Gastrocnemius medialis (tissue), 4 donors: ENCODE measurements around the gene CACNA1D. TPM values are rescaled to one million over a fixed set of nuclear protein-coding genes. Genes with fewer than 3 reads are reported as not detected.

Source experiments
- ATAC-seq, 2 donors: fragments of 150-250 bp; one replicate each; pipeline ENCODE4 v1.9.1; 2016
- DNase-seq, 2 donors: peaks; one replicate each; pipeline ENCODE4 v3.0.0-alpha.2; 2019
- H3K27ac ChIP-seq, 4 donors: fragments of 200-600 bp; sonication (generic); 1 replicate in 1 of 4; 2 replicates in 3 of 4; pipeline ENCODE4 v1.5.1; 2016 to 2018; ENCODE audit warnings: mild to moderate bottlenecking in 2 of 4, moderate library complexity in 1 of 4
- H3K27me3 ChIP-seq, 3 donors: fragments of 200-600 bp; sonication (generic) in 2 of 3; 1 replicate in 1 of 3; 2 replicates in 2 of 3; pipeline versions ENCODE4 v1.5.1 to v1.6.0; 2016 to 2019; ENCODE audit warnings: mild to moderate bottlenecking in 1 of 3, moderate library complexity in 1 of 3
- H3K36me3 ChIP-seq, 2 donors: fragments of 200-600 bp; sonication (generic) in 1 of 2; one replicate each; pipeline ENCODE4 v1.5.1; 2017 to 2018
- H3K4me1 ChIP-seq, 2 donors: fragments of 200-600 bp; sonication (generic) in 1 of 2; one replicate each; pipeline ENCODE4 v1.5.1; 2016 to 2017; ENCODE audit warnings: mild to moderate bottlenecking in 2 of 2
- H3K4me3 ChIP-seq, 4 donors: fragments of 200-600 bp; sonication (generic) in 3 of 4; 1 replicate in 1 of 4; 2 replicates in 3 of 4; pipeline ENCODE4 v1.5.1; 2016 to 2019; ENCODE audit warnings: mild to moderate bottlenecking in 2 of 4
- H3K9me3 ChIP-seq, 3 donors: fragments of 200-600 bp; sonication (generic) in 2 of 3; 1 replicate in 1 of 3; 2 replicates in 2 of 3; pipeline ENCODE4 v1.5.1; 2016 to 2019
- POLR2A ChIP-seq, 2 donors: fragments of 450-650 bp; IDR thresholded peaks; one replicate each; pipeline ENCODE4 v1.6.1; 2017; ENCODE audit warnings: antibody characterized with exemption in 2 of 2, mild to moderate bottlenecking in 2 of 2, moderate library complexity in 2 of 2
- in situ Hi-C, 4 donors: fragments of 200-750 bp; cut with MboI; loops; one replicate each; pipeline versions ENCODE4 v1.15.0 to v1.8.0; 2017; ENCODE audit warnings: low sequenced_read_pairs in 4 of 4
- intact Hi-C: fragments of 100-400 bp; cut with DNase I; formaldehyde crosslinking; loops from one replicate; pipeline ENCODE4 v1.15.1; 2023; ENCODE audit warnings: low total_unique reads
- total RNA-seq, 4 donors: library from RNA; depleted of rRNA; stranded (reverse); fragments of >200 nt; gene quantifications; one replicate each; pipeline versions ENCODE4 v1.1.0 to v1.2.3, GENCODE V29; 2016
- TF ChIP-seq, protein P1 (sequence below), 5 experiments: fragments of 450-650 bp in 3 of 5; fragments of 200-600 bp in 2 of 5; sonication (generic) in 2 of 5; IDR thresholded peaks in 4 of 5; conservative IDR thresholded peaks in 1 of 5; 1 replicate in 4 of 5; 2 replicates in 1 of 5; pipeline ENCODE4 v1.5.1; 2016 to 2019; ENCODE audit warnings: antibody characterized with exemption in 5 of 5, mild to moderate bottlenecking in 3 of 5, moderate library complexity in 3 of 5

Gene CACNA1D
- total RNA-seq, 4 donors from 2014 or later = 0.18 to 0.34 TPM; not detected in 2

DNA sequence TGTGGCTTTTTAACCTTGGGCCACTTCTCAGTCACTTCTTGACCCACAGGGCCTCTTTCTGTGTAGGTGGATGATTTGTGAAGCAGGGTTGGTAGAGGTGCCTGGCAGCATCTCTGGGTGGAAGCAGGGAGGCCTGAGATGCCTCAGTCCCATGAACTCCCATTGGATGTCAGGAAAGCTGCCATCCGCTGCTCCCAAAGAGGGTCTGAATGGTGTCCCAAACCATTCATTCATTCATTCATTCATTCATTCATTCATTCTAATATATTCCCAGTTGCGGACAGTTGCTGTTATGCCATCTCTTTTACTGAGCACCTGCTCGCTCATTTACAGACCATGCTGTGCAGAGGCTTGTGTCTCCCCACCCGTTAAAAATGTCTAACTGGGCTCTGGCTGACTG, 253.1 kb downstream of the CACNA1D start:
- Histone ChIP-seq H3K4me3 (no peak overlapping the region), H3K27me3 (no peaks in the 10 kb centered on the region), H3K9me3 (no peaks in the 10 kb centered on the region), H3K4me1 (no peaks in the 10 kb centered on the region), H3K36me3 (no peaks in the 10 kb centered on the region), H3K27ac (no peak overlapping the region)
- no peak for TF ChIP-seq POLR2A (IDR thresholded peaks at IDR 0.05)
- TF ChIP-seq, protein P1, sequence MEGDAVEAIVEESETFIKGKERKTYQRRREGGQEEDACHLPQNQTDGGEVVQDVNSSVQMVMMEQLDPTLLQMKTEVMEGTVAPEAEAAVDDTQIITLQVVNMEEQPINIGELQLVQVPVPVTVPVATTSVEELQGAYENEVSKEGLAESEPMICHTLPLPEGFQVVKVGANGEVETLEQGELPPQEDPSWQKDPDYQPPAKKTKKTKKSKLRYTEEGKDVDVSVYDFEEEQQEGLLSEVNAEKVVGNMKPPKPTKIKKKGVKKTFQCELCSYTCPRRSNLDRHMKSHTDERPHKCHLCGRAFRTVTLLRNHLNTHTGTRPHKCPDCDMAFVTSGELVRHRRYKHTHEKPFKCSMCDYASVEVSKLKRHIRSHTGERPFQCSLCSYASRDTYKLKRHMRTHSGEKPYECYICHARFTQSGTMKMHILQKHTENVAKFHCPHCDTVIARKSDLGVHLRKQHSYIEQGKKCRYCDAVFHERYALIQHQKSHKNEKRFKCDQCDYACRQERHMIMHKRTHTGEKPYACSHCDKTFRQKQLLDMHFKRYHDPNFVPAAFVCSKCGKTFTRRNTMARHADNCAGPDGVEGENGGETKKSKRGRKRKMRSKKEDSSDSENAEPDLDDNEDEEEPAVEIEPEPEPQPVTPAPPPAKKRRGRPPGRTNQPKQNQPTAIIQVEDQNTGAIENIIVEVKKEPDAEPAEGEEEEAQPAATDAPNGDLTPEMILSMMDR (IDR thresholded peaks at IDR 0.05 in 4 of 5, conservative IDR thresholded peaks at IDR 0.05 in 1 of 5) = no peak
- ATAC-seq (no peak), DNase-seq (no peak)
- in situ Hi-C loops = no loop called here
- intact Hi-C loops = no loop called here

DNA sequence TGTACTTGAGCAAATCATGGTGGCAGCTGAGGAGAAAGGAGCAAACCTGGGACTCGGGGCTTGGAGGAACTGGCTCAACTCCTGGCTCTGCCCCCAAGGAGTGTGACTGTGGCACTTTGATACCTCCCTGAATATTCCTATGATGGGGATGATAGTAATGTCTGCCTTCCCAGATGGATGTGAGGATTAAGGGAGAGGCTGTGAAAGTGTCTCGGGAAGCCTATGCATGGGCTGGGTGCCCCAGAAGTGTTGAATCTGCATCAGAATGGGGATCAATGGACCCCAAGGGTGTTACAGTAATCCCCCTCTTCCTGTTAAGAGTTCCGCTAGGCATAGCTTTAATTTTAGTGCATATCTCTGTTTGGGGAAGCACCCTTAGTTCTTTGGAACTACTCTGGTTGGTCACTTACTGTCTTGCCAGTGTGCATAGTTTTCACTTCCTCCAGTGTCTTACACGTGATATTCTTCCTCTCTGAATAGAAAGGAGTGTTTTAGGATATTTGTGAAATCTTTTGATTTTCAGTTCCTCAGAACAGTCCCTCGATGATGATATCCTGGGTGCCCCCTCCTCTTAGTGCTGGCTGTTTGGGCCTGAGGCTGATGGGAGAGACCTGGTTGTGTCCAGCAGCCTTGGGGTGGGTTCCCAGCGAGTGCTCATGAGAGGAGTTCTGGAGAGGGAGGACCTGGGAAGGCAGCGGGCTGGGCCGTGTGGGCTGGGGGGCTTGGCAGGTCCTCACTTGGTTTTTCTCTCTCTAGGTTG, 254.3 kb downstream of the CACNA1D start:
- TF ChIP-seq, protein P1 (IDR thresholded peaks at IDR 0.05 in 4 of 5, conservative IDR thresholded peaks at IDR 0.05 in 1 of 5) = no peak
- no peak for TF ChIP-seq POLR2A (IDR thresholded peaks at IDR 0.05)
- Histone ChIP-seq H3K36me3 (no peaks in the 10 kb centered on the region), H3K9me3 (no peaks in the 10 kb centered on the region), H3K4me1 (no peaks in the 10 kb centered on the region), H3K27me3 (no peaks in the 10 kb centered on the region), H3K4me3 (no peak overlapping the region), H3K27ac (no peak overlapping the region)
- intact Hi-C loops = no loop called here
- ATAC-seq (no peak), DNase-seq (no peak)
- in situ Hi-C loops = no loop called here

DNA sequence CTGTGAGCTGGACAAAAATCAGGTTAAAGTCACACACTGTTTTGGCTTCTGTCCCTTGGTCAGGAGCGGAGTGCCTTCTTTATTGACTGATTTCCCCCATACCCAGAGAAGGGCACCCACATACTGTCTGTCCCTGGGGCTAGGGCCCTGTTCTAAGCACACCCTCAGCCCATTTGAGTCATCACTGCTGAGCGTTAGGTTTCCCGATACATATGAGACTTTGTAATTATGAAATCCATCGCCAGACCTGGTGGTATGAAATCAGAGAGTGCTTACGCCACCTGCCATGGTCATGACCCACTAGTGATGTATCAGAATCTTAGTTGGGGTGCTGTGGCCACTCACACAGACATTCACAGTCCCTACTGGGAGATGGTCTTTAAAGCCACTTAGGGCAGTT, 255.0 kb downstream of the CACNA1D start:
- intact Hi-C loops (no loop called here), in situ Hi-C loops (no loop called here)
- Histone ChIP-seq H3K27me3 (no peaks in the 10 kb centered on the region), H3K4me1 (no peaks in the 10 kb centered on the region), H3K4me3 (no peak overlapping the region), H3K27ac (no peak overlapping the region), H3K36me3 (no peaks in the 10 kb centered on the region), H3K9me3 (no peaks in the 10 kb centered on the region)
- ATAC-seq = no peak
- TF ChIP-seq POLR2A (IDR thresholded peaks at IDR 0.05) = no peak
- TF ChIP-seq, protein P1 (IDR thresholded peaks at IDR 0.05 in 4 of 5, conservative IDR thresholded peaks at IDR 0.05 in 1 of 5) = no peak
- DNase-seq = no peak

GRCh38 chr3:53750253-53751210, 256.1 kb downstream of the CACNA1D start:
- no peak for TF ChIP-seq POLR2A (IDR thresholded peaks at IDR 0.05)
- TF ChIP-seq, protein P1 (IDR thresholded peaks at IDR 0.05 in 4 of 5, conservative IDR thresholded peaks at IDR 0.05 in 1 of 5) = no peak
- Histone ChIP-seq H3K4me1 (no peaks in the 10 kb centered on the region), H3K27ac (no peak overlapping the region), H3K36me3 (no peaks in the 10 kb centered on the region), H3K4me3 (no peak overlapping the region), H3K9me3 (no peaks in the 10 kb centered on the region), H3K27me3 (no peaks in the 10 kb centered on the region)
- DNase-seq (no peak), ATAC-seq (no peak)
- intact Hi-C loops = no loop called here
- in situ Hi-C loops = no loop called here
